ENCODE measurements around the gene THAP4.

GRCh38 chr2:241541564-241542277 lies 95.2 kb downstream of the THAP4 start:
- TF ChIP-seq GTF2F1 (IDR thresholded peaks at IDR 0.05; ENCODE audit: low read length) (no peak), FOXJ3 (CRISPR knock-in tag; IDR thresholded peaks at IDR 0.05; ENCODE audit: borderline replicate concordance) (no peak)
